H1 (cell line): ENCODE results near the gene SGK2. TPM values are rescaled to one million over a fixed set of nuclear protein-coding genes. Genes with fewer than 3 reads are reported as not detected.

Experiments
- CHD1 ChIP-seq: IDR thresholded peaks from 2 replicates; pipeline ENCODE4 v1.6.1; 2012; ENCODE audit warnings: low read depth, low read length, improper control_type of control experiment
- CREB1 ChIP-seq: IDR thresholded peaks from 2 replicates; pipeline ENCODE4 v1.6.1; 2012; ENCODE audit warnings: inconsistent platforms
- EP300 ChIP-seq, 2 experiments: IDR thresholded peaks; 1 replicate in 1 of 2; 2 replicates in 1 of 2; pipeline ENCODE4 v1.6.1; 2011 to 2012; ENCODE audit warnings: low read depth in 2 of 2, low read length in 2 of 2, mild to moderate bottlenecking in 2 of 2, borderline replicate concordance in 1 of 2, inconsistent platforms in 1 of 2, moderate library complexity in 1 of 2
- EZH2 ChIP-seq: fragments of 200-600 bp; sonication (generic); IDR thresholded peaks from 2 replicates; pipeline ENCODE4 v1.7.1; 2012; ENCODE audit warnings: low read depth, mild to moderate bottlenecking, moderate library complexity, low read length, inconsistent platforms; ENCODE audit not compliant: severe bottlenecking
- FOSL1 ChIP-seq: IDR thresholded peaks from 2 replicates; pipeline ENCODE4 v1.6.1; 2011; ENCODE audit warnings: mild to moderate bottlenecking, low read depth, low read length, moderate library complexity; ENCODE audit not compliant: insufficient read depth
- KDM4A ChIP-seq: IDR thresholded peaks from one replicate; pipeline ENCODE4 v1.7.1; 2012; ENCODE audit warnings: low read depth, mild to moderate bottlenecking, moderate library complexity, low read length, inconsistent platforms; ENCODE audit not compliant: severe bottlenecking
- SIX5 ChIP-seq: IDR thresholded peaks from 2 replicates; pipeline ENCODE4 v1.6.1; 2011; ENCODE audit warnings: mild to moderate bottlenecking, low read depth, low read length
- TCF12 ChIP-seq: IDR thresholded peaks from 2 replicates; pipeline ENCODE4 v1.6.1; 2011; ENCODE audit warnings: low read depth, mild to moderate bottlenecking, low read length
- ZNF274 ChIP-seq: IDR thresholded peaks from 2 replicates; pipeline ENCODE4 v1.7.0; 2012; ENCODE audit warnings: low read length, borderline replicate concordance; ENCODE audit errors: extremely low read depth
- polyA plus RNA-seq, 7 experiments: library from polyadenylated mRNA; depleted of rRNA in 3 of 7; stranded (reverse) in 5 of 7; unstranded in 2 of 7; fragments of >200 nt in 5 of 7; fragments of 200-250 nt in 2 of 7; gene quantifications; 1 replicate in 5 of 7; 2 replicates in 1 of 7; 4 replicates in 1 of 7; pipeline versions ENCODE4 v1.2.1 to v1.2.3, GENCODE V29; 2011 to 2013; ENCODE audit warnings: missing spikeins in 2 of 7, mixed read lengths in 2 of 7
- total RNA-seq: library from RNA; stranded (reverse); fragmentation: NEBNext Ultra II Directional; extraction: Animal tissue kit (Norgen Biotek cat#: 25700); gene quantifications from 2 replicates; pipeline ENCODE4 v1.2.1, GENCODE V29; 2021
- TF ChIP-seq, protein P1 (sequence below): IDR thresholded peaks from 2 replicates; pipeline ENCODE4 v1.6.1; 2012; ENCODE audit warnings: inconsistent platforms

Gene SGK2
- total and polyA plus RNA-seq, 2 of the 8 experiments (the other 6 are each of a cell fraction or from before 2014, with no cell fraction given), result 0.21 TPM; not detected in 1

GRCh38 chr20:43534791-43535350, 24.0 kb upstream of the SGK2 start (continued):
- TF ChIP-seq TCF12 (no peak), KDM4A (no peak), CHD1 (no peak), FOSL1 (no peak), CREB1 (no peak), ZNF274 (no peak), EZH2 (no peak), SIX5 (no peak), EP300 (IDR thresholded peaks at IDR 0.05; ENCODE audit: borderline replicate concordance in 1 of 2, low read depth in 2 of 2, low read length in 2 of 2) (no peak)
- TF ChIP-seq, protein P1, sequence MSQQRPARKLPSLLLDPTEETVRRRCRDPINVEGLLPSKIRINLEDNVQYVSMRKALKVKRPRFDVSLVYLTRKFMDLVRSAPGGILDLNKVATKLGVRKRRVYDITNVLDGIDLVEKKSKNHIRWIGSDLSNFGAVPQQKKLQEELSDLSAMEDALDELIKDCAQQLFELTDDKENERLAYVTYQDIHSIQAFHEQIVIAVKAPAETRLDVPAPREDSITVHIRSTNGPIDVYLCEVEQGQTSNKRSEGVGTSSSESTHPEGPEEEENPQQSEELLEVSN, result no peak
- TF ChIP-seq, all 59 proteins: peak for 0
